Osteoblast (primary cell): ENCODE data around the gene CDH18. TPM values are rescaled to one million over a fixed set of nuclear protein-coding genes. Genes with fewer than 3 reads are reported as not detected.

Source experiments
- DNase-seq: peaks from one replicate; pipeline ENCODE4 v3.0.0; 2011; ENCODE audit warnings: low spot score, mixed read lengths; ENCODE audit not compliant: insufficient read length; ENCODE audit errors: missing footprints
- H2AFZ ChIP-seq: 2 replicates; pipeline ENCODE4 v1.6.0; 2011; ENCODE audit warnings: mild to moderate bottlenecking, low read length
- H3K27ac ChIP-seq: 2 replicates; pipeline ENCODE4 v1.5.1; 2011; ENCODE audit warnings: mild to moderate bottlenecking, low read depth, low read length, moderate library complexity
- H3K27me3 ChIP-seq: 2 replicates; pipeline ENCODE4 v1.6.0; 2012; ENCODE audit warnings: mild to moderate bottlenecking, control low read depth, inconsistent platforms, low read length, moderate library complexity; ENCODE audit not compliant: insufficient read depth
- H3K36me3 ChIP-seq: 2 replicates; pipeline ENCODE4 v1.5.1; 2011; ENCODE audit warnings: mild to moderate bottlenecking, low read length, control low read depth, moderate library complexity; ENCODE audit not compliant: insufficient read depth
- H3K4me1 ChIP-seq: 2 replicates; pipeline ENCODE4 v1.5.1; 2011; ENCODE audit warnings: mild to moderate bottlenecking, low read length, control low read depth, moderate library complexity; ENCODE audit not compliant: insufficient read depth
- H3K4me2 ChIP-seq: 2 replicates; pipeline ENCODE4 v1.6.0; 2011; ENCODE audit warnings: mild to moderate bottlenecking, low read length; ENCODE audit not compliant: insufficient read depth
- H3K4me3 ChIP-seq: fragments of 200-600 bp; sonication (generic); 3 replicates; pipeline ENCODE4 v1.5.1; 2012; ENCODE audit warnings: mild to moderate bottlenecking, low read length, inconsistent platforms; ENCODE audit not compliant: insufficient read depth
- H3K79me2 ChIP-seq: 2 replicates; pipeline ENCODE4 v1.6.0; 2012; ENCODE audit warnings: mild to moderate bottlenecking, low read length, control low read depth, inconsistent platforms; ENCODE audit not compliant: insufficient read depth
- H3K9me3 ChIP-seq: 2 replicates; pipeline ENCODE4 v1.5.1; 2011; ENCODE audit warnings: low read depth, low read length, control low read depth
- H4K20me1 ChIP-seq: 2 replicates; pipeline ENCODE4 v1.6.0; 2012; ENCODE audit warnings: mild to moderate bottlenecking, low read length, control low read depth; ENCODE audit not compliant: insufficient read depth
- CTCF ChIP-seq: IDR thresholded peaks from 2 replicates; pipeline ENCODE4 v1.5.1; 2011; ENCODE audit warnings: mild to moderate bottlenecking, low read depth, low read length, moderate library complexity; ENCODE audit errors: extremely low read depth
- total RNA-seq: library from RNA; depleted of rRNA; stranded (reverse); fragments of >200 nt; gene quantifications from 2 replicates; pipeline ENCODE4 v1.2.3, GENCODE V29; 2012

The CDH18 gene
- total RNA-seq, 1 donor, result 0.36 TPM

- Histone ChIP-seq H3K4me1 (no peaks in the 10 kb centered on the region), H4K20me1 (no peaks in the 10 kb centered on the region), H3K36me3 (no peaks in the 10 kb centered on the region), H3K9me3 (peaks cover 2% of the 10 kb centered on the region), H3K4me3 (no peak overlapping the region), H2AFZ (no peak overlapping the region), H3K4me2 (no peak overlapping the region), H3K27ac (no peak overlapping the region), H3K79me2 (no peaks in the 10 kb centered on the region), H3K27me3 (no peaks in the 10 kb centered on the region)
- TF ChIP-seq CTCF, result no peak
- no peak for DNase-seq
Observed at GRCh38 chr5:20030125-20030524, 42.1 kb upstream of the CDH18 start.

GRCh38 chr5:20029266-20029665 is 41.3 kb upstream of the CDH18 start:
- DNase-seq, result no peak
- TF ChIP-seq CTCF, result no peak

GRCh38 chr5:20028506-20028905 is 40.5 kb upstream of the CDH18 start:
- Histone ChIP-seq H3K27ac (no peak overlapping the region), H3K36me3 (no peaks in the 10 kb centered on the region), H3K79me2 (no peaks in the 10 kb centered on the region), H3K4me3 (no peak overlapping the region), H3K4me2 (no peak overlapping the region), H3K27me3 (no peaks in the 10 kb centered on the region), H2AFZ (no peak overlapping the region), H3K9me3 (no peaks in the 10 kb centered on the region), H3K4me1 (no peaks in the 10 kb centered on the region), H4K20me1 (no peaks in the 10 kb centered on the region)
- DNase-seq, result no peak
- TF ChIP-seq CTCF, result no peak

More at GRCh38 chr5:20029266-20029665, 41.3 kb upstream of the CDH18 start:
- Histone ChIP-seq H3K4me3 (no peak overlapping the region), H2AFZ (no peak overlapping the region), H3K36me3 (no peaks in the 10 kb centered on the region), H3K9me3 (peaks cover 2% of the 10 kb centered on the region), H3K27ac (no peak overlapping the region), H4K20me1 (no peaks in the 10 kb centered on the region), H3K27me3 (no peaks in the 10 kb centered on the region), H3K4me2 (no peak overlapping the region), H3K79me2 (no peaks in the 10 kb centered on the region), H3K4me1 (no peaks in the 10 kb centered on the region)

- no peak for TF ChIP-seq CTCF
- DNase-seq, result peak; percentile 47
- Histone ChIP-seq H3K36me3 (no peaks in the 10 kb centered on the region), H3K4me2 (no peak overlapping the region), H3K27me3 (no peaks in the 10 kb centered on the region), H3K27ac (no peak overlapping the region), H4K20me1 (no peaks in the 10 kb centered on the region), H3K79me2 (no peaks in the 10 kb centered on the region), H3K4me3 (no peak overlapping the region), H3K4me1 (no peaks in the 10 kb centered on the region), H3K9me3 (no peaks in the 10 kb centered on the region), H2AFZ (no peak overlapping the region)
Observed at GRCh38 chr5:20023686-20024180, 35.7 kb upstream of the CDH18 start.
